Small intestine (tissue), 7 donors: ENCODE results near the gene FBXW12. TPM values are rescaled to one million over a fixed set of nuclear protein-coding genes. Genes with fewer than 3 reads are reported as not detected.
"Not testable (repeated sequence)": the region's sequence is repeated elsewhere in the genome, so short reads cannot be mapped to it uniquely, and the experiment has no call there.

Source experiments
- DNase-seq, 2 donors: peaks; one replicate each; pipeline versions ENCODE4 v3.0.0 to v3.0.0-alpha.2; 2013
- FAIRE-seq: peaks from 2 replicates; lab custom pipeline; 2012; peaks lifted over from hg19 to GRCh38; lab: Jason Lieb, UNC
- H3K27ac ChIP-seq, 3 donors: one replicate each; pipeline ENCODE4 v1.5.1; 2013; ENCODE audit warnings: low read length in 2 of 3, mild to moderate bottlenecking in 2 of 3, control low read depth in 1 of 3, inconsistent platforms in 1 of 3, low read depth in 1 of 3, moderate library complexity in 1 of 3
- H3K27me3 ChIP-seq, 3 donors: one replicate each; pipeline ENCODE4 v1.6.1; 2013; ENCODE audit warnings: low read length in 3 of 3, inconsistent platforms in 1 of 3; ENCODE audit not compliant: control insufficient read depth in 3 of 3, insufficient read depth in 3 of 3
- H3K36me3 ChIP-seq, 3 donors: one replicate each; pipeline ENCODE4 v1.6.1; 2013; ENCODE audit warnings: low read length in 3 of 3, inconsistent platforms in 1 of 3, low read depth in 1 of 3, mild to moderate bottlenecking in 1 of 3, moderate library complexity in 1 of 3; ENCODE audit not compliant: control insufficient read depth in 3 of 3, insufficient read depth in 2 of 3
- H3K4me1 ChIP-seq, 3 donors: one replicate each; pipeline ENCODE4 v1.6.1; 2013; ENCODE audit warnings: low read length in 2 of 3, inconsistent platforms in 1 of 3, low read depth in 1 of 3, mild to moderate bottlenecking in 1 of 3, moderate library complexity in 1 of 3; ENCODE audit not compliant: control insufficient read depth in 3 of 3, insufficient read depth in 2 of 3
- H3K4me3 ChIP-seq, 3 donors: one replicate each; pipeline ENCODE4 v1.5.1; 2013; ENCODE audit warnings: low read length in 3 of 3, control low read depth in 1 of 3, inconsistent platforms in 1 of 3, low read depth in 1 of 3, mild to moderate bottlenecking in 1 of 3, moderate library complexity in 1 of 3
- H3K9me3 ChIP-seq, 2 donors: one replicate each; pipeline ENCODE4 v1.6.1; 2013; ENCODE audit warnings: low read depth in 1 of 2, low read length in 1 of 2; ENCODE audit not compliant: control insufficient read depth in 2 of 2, insufficient read depth in 1 of 2
- WGBS, 3 donors: extraction: QIAGEN DNeasy Blood & Tissue Kit; methylation state at CpG; one replicate each; pipeline ENCODE4 v1.1.7; 2013; 5-methylcytosine and 5-hydroxymethylcytosine counted together
- polyA plus RNA-seq, 4 donors: library from polyadenylated mRNA; stranded (reverse) in 3 of 4; unstranded in 1 of 4; fragments of 200-250 nt in 3 of 4; fragments of 120-200 nt in 1 of 4; gene quantifications; one replicate each; pipeline versions ENCODE4 v1.2.1 to v1.2.3, GENCODE V29; 2013
- donor health status: healthy with polysubstance abuse.
- donor health status: control.
- donor health status: control.
- donor health status: Bipolar disorder and iron deficiency.
- donor health status: healthy.

Gene FBXW12
- polyA plus RNA-seq, 4 donors = 0.16 TPM; not detected in 3

DNA sequence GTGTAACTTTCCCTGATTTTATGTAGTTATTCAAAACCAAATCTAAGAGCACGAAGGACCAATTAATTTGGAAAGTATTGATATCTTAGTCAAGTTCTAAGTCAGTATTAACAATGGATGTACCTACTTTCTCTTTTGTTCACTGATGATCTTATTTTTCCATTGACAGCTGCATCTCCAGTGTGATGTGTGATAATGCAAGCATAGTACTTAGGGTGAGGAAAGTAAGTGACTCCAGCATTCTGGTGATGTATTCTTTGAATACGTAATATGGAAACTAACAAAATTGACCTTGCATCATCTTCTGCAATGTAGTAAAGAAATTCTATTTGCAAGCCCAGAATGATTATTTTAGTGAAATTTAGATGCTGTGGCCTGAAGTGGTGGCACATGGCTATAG is 22.4 kb downstream of the FBXW12 start:
- 84 to 87% (median 85%) methylated on average over 2 of the region's 2 CpGs for WGBS, 3 donors

DNA sequence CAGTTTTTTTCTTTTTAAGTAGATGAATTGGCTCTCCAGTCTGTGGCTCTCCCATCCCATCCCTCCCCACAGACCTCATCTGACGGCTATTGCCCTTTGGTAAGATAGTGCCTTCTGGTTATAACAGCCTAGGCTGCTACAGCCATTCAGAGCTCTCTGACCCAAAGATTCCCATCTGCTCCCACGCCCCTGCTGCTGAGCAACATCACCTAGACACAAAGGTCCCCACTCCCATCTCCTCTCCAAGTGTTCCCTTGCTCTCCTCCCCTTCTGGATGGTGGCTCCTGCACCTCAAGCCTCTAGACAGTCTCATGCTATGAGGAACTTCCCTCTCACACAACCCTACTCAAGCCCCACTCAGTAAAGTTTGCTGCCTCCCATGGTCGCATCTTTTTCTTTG is 23.7 kb downstream of the FBXW12 start:
- WGBS, 3 donors = 42 to 66% (median 52%) methylated on average over 3 of the region's 3 CpGs

More for the DNA sequence above, 22.4 kb downstream of the FBXW12 start:
- H3K36me3 ChIP-seq = no peaks in the 10 kb centered on the region
- H3K9me3 ChIP-seq = no peaks in the 10 kb centered on the region
- no peaks in the 10 kb centered on the region for H3K4me1 ChIP-seq
- DNase-seq (no peak), FAIRE-seq (no peak)
- no peak overlapping the region for H3K27ac ChIP-seq
- no peak overlapping the region for H3K4me3 ChIP-seq
- peaks cover 0 to 3% (median 0%) of the 10 kb centered on the region in 3 donors for H3K27me3 ChIP-seq

DNA sequence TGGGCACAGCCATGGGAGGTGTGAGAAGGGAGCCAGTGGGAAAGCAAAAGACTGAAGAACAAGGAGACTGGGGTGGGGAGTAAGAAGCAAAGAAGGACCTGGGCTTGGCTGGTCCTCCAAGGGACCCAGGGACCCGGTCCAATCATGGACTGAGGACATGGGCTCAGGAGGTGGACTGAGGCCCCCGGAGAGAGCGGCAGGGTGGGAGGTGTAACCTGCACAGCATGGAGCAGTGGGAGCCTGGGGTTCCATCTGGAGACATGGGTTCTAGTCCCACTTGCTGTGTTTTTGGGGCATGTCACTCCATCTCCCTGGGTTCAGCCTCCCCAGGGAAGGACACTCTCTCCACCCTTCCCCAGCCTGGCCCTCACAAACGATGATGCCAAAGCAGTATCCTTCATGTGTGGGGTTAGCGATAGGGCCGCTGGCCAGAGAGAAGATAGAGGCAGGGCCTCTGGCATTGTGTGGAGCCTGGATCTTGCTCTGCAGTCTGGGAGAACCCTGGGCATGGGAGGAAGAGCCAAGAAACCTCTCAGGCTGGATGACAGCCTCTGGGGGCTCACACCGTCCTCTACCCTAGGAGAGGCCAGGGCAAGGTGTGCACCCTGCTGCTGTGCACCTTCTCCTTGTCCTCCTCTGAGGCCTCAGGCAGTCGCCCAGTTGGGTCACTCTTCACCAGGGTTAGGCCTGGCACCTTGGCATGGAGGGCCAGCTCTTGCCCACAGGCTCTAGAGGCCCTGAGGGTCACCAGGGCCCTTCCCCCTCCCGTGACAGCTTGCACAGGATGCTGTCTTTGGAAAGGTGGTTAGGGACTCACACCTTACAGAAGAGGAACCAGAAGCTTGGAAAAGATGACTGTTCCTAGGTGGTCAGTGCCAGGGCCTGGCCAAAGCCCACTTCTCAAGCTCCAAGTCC is 26.0 kb downstream of the FBXW12 start:
- Histone ChIP-seq H3K36me3 (peaks cover 0 to 15% (median 0%) of the 10 kb centered on the region in 3 donors), H3K27me3 (peaks cover 0 to 3% (median 0%) of the 10 kb centered on the region in 3 donors), H3K4me1 (no peaks in the 10 kb centered on the region), H3K4me3 (no peak overlapping the region), H3K27ac (no peak overlapping the region), H3K9me3 (no peaks in the 10 kb centered on the region)
- WGBS, 3 donors = 57 to 70% (median 58%) methylated on average over 8 to 9 of the region's 9 CpGs
- DNase-seq = no peak
- FAIRE-seq = no peak

More for the DNA sequence above, 23.7 kb downstream of the FBXW12 start:
- H3K4me1 ChIP-seq = no peaks in the 10 kb centered on the region
- H3K27me3 ChIP-seq = peaks cover 0 to 3% (median 0%) of the 10 kb centered on the region in 3 donors
- H3K36me3 ChIP-seq = peaks cover 0 to 2% (median 0%) of the 10 kb centered on the region in 3 donors
- H3K4me3 ChIP-seq = no peak overlapping the region
- no peak overlapping the region for H3K27ac ChIP-seq
- FAIRE-seq (no peak), DNase-seq (no peak)
- no peaks in the 10 kb centered on the region for H3K9me3 ChIP-seq

DNA sequence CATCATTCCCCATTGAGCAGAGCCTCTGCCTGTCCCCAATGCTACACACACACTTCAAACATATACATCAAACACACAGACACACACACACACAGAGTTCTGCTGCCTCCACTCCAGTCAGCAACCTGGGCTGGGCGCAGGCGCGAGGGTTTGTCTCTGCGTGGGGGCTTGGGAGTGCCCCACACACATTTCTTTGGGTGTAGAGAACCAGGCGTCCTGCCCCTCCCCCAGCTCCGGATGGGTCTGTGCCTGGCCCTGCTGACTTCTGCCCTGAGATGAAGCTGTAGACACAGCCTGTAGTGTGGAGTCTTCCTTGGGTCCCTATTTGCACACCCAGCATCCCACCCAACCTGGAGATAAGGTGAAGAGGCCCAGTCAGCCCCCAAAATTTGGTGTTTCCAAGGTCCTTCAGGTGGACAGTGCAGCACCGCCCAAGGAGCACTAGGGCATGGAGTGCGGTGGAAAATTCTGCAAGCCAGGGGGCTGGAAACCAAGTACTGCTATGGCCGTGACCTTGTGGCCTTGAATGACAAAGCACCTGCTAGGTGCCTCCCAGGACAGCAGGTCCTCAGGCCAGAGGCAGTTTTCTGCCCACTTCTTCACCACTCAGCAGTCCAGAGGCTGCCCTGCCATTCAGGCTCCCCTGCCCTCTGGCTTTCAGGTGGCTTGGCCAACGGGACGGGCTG is 26.8 kb downstream of the FBXW12 start:
- Histone ChIP-seq H3K27ac (no peak overlapping the region), H3K9me3 (no peaks in the 10 kb centered on the region), H3K4me1 (no peaks in the 10 kb centered on the region), H3K4me3 (no peak overlapping the region), H3K36me3 (peaks cover 0 to 24% (median under 1%) of the 10 kb centered on the region in 3 donors), H3K27me3 (peaks cover 0 to 3% (median 0%) of the 10 kb centered on the region in 3 donors)
- WGBS, 3 donors = 33 to 64% (median 49%) methylated on average over 11 of the region's 11 CpGs
- no peak for DNase-seq
- no peak for FAIRE-seq

DNA sequence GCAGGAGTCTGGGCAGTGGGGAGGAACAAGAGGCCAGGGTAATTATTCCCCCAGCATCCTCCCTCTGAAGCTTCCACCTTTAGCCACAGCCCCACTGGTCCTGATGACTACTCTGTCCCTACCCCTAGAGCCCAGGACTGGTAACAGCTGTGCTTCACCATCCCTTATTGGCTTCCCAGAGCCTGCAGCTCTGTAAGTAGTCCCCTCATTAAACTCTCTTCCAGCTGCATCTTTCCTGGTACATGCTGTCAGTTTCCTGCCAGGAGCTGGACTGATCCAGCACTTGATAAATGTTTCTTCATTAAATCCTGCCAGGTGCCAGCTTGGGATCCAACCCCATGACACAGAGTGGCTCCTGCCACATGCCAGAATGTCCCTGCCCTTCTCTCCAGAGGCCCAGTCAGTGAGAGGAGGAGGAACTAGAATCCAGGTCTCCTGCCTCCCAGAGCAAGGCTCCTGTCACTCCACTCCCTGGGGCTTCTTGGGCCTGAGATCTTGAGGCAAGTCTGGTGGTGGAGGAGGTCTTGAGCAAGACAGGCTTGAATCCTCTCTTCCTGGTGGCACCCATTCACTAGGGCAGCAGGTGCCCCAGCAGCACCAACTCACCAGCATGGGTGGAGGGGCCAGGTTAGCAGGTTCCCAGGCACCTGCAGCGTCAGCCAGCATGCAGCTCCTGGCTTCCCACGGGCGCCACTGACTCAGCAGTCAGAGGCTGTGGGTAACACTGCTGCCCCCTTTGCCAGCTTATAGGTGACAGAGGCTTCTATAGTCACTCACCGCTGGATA is 27.6 kb downstream of the FBXW12 start:
- FAIRE-seq (no peak), DNase-seq (no peak)
- Histone ChIP-seq H3K9me3 (no peaks in the 10 kb centered on the region), H3K27ac (no peak overlapping the region), H3K4me1 (no peaks in the 10 kb centered on the region), H3K27me3 (peaks cover 0 to 3% (median 0%) of the 10 kb centered on the region in 3 donors), H3K4me3 (no peak overlapping the region), H3K36me3 (peaks cover 0 to 31% (median 4%) of the 10 kb centered on the region in 3 donors)
- 37 to 49% (median 44%) methylated on average over 4 of the region's 4 CpGs for WGBS, 3 donors

DNA sequence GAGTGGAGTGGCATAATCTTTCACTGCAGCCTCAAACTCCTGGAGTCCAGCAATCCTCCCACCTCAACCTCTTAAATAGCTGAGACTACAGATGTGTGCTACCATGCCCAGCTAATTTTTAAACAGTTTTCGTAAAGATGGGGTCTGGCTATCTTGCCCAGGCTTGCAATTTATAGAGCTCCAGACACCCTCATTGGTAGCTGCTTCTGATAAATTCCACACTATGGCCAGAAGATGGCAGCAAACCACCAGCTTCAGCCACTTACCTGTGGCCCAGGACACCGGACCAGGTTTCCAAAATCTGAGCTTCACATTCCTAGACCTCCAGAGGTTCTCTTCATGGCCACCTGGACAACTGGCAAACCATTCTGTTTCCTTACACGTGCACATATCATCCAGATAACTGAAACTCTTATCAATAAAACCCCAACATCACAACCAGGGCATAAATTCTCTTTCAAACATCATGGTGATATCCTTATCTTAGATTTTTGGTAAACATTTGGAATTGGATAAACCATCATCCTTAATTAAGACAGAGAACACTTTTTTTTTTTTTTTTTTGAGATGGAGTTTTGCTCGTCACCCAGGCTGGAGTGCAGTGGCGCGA is 28.9 kb downstream of the FBXW12 start:
- Histone ChIP-seq H3K4me1 (no peaks in the 10 kb centered on the region), H3K36me3 (peaks cover 0 to 45% (median 7%) of the 10 kb centered on the region in 3 donors), H3K9me3 (no peaks in the 10 kb centered on the region), H3K4me3 (no peak overlapping the region), H3K27me3 (no peaks in the 10 kb centered on the region), H3K27ac (no peak overlapping the region)
- DNase-seq = peak; percentile 79 to 82
- 55 to 61% (median 57%) methylated on average over 6 of the region's 6 CpGs for WGBS, 3 donors
- FAIRE-seq = no peak

DNA sequence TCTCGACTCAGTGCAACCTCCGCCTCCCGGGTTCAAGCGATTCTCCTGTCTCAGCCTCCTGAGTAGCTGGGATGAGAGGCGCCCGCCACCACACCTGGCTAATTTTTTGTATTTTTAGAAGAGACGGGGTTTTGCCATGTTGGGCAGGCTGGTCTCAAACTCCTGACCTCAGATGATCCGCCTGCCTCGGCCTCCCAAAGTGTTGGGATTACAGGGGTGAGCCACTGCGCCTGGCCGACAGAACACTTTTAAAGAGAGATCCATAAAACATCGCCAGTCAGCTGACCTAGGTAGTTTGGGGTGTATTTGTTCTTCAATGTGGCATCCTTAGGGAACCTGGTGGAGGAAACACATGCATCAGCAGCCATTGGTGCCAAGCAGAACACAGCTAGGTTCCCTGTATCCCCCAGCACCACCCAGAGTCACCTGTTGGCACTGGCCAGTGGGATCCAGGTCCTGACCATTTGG is 29.4 kb downstream of the FBXW12 start:
- H3K27me3 ChIP-seq, H3K4me3 ChIP-seq, FAIRE-seq, H3K4me1 ChIP-seq, DNase-seq, H3K9me3 ChIP-seq: not testable (repeated sequence)
- H3K36me3 ChIP-seq = peaks cover 0 to 50% (median 7%) of the 10 kb centered on the region in 3 donors
- 90 to 91% (median 90%) methylated on average over 12 of the region's 12 CpGs for WGBS, 3 donors
- H3K27ac ChIP-seq = peak overlapping the region in 2 of 3 donors; percentile 36 to 38
